ENCODE data around the gene COL24A1. TPM values are rescaled to one million over a fixed set of nuclear protein-coding genes. Genes with fewer than 3 reads are reported as not detected.

COL24A1 gene
- total RNA-seq, 1 donor from 2014 or later, result 3.7 TPM

DNA sequence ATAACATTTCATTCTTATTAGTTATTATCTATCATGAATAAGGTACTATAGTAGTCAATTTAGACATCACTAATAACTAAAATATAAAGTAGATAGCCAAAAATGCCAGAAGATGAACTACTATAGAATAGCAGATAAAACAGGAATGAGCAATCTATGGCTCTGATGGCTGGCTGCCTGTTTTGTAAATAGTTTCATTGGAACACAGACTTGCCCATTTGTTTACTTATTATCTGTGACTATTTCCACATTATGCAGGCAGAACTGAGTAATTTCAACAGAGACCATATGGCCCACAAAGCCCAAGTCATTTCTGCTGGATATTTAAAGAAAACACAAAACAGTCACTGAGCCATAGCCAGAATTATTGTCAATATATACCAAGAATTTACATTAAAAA is 222.1 kb downstream of the COL24A1 start:
- Histone ChIP-seq H3K9ac (ENCODE audit: low read depth in 1 of 3, low read length in 3 of 3) (no peak overlapping the region), H3K9me3 (ENCODE audit: control insufficient read depth in 3 of 3, low read length in 3 of 3) (no peaks in the 10 kb centered on the region), H3K4me3 (ENCODE audit: low read length in 3 of 3) (no peak overlapping the region), H3K27ac (ENCODE audit: low read depth, low read length) (no peak overlapping the region), H3K27me3 (ENCODE audit: control insufficient read depth in 3 of 3, insufficient read depth in 3 of 3, low read length in 3 of 3) (no peaks in the 10 kb centered on the region), H3K4me1 (ENCODE audit: control insufficient read depth in 3 of 3, insufficient read depth in 3 of 3, low read length in 3 of 3) (no peaks in the 10 kb centered on the region), H3K36me3 (ENCODE audit: control insufficient read depth in 3 of 3, insufficient read depth in 3 of 3, low read length in 3 of 3) (no peaks in the 10 kb centered on the region)

GRCh38 chr1:85933961-85934360 is 222.6 kb downstream of the COL24A1 start:
- Histone ChIP-seq H3K27me3 (ENCODE audit: control insufficient read depth in 3 of 3, insufficient read depth in 3 of 3, low read length in 3 of 3) (no peaks in the 10 kb centered on the region), H3K9ac (ENCODE audit: low read depth in 1 of 3, low read length in 3 of 3) (no peak overlapping the region), H3K27ac (ENCODE audit: low read depth, low read length) (no peak overlapping the region), H3K4me3 (ENCODE audit: low read length in 3 of 3) (no peak overlapping the region), H3K36me3 (ENCODE audit: control insufficient read depth in 3 of 3, insufficient read depth in 3 of 3, low read length in 3 of 3) (no peaks in the 10 kb centered on the region), H3K4me1 (ENCODE audit: control insufficient read depth in 3 of 3, insufficient read depth in 3 of 3, low read length in 3 of 3) (no peaks in the 10 kb centered on the region), H3K9me3 (ENCODE audit: control insufficient read depth in 3 of 3, low read length in 3 of 3) (no peaks in the 10 kb centered on the region)

GRCh38 chr1:85911742-85912141 is 244.8 kb downstream of the COL24A1 start:
- Histone ChIP-seq H3K4me3 (ENCODE audit: low read length in 3 of 3) (no peak overlapping the region), H3K4me1 (ENCODE audit: control insufficient read depth in 3 of 3, insufficient read depth in 3 of 3, low read length in 3 of 3) (no peaks in the 10 kb centered on the region), H3K27ac (ENCODE audit: low read depth, low read length) (no peak overlapping the region), H3K9ac (ENCODE audit: low read depth in 1 of 3, low read length in 3 of 3) (no peak overlapping the region), H3K27me3 (ENCODE audit: control insufficient read depth in 3 of 3, insufficient read depth in 3 of 3, low read length in 3 of 3) (no peaks in the 10 kb centered on the region), H3K36me3 (ENCODE audit: control insufficient read depth in 3 of 3, insufficient read depth in 3 of 3, low read length in 3 of 3) (no peaks in the 10 kb centered on the region), H3K9me3 (ENCODE audit: control insufficient read depth in 3 of 3, low read length in 3 of 3) (no peaks in the 10 kb centered on the region)

- H3K4me1 ChIP-seq (ENCODE audit: control insufficient read depth in 3 of 3, insufficient read depth in 3 of 3, low read length in 3 of 3), result no peaks in the 10 kb centered on the region
- no peak overlapping the region for H3K4me3 ChIP-seq (ENCODE audit: low read length in 3 of 3)
- H3K36me3 ChIP-seq (ENCODE audit: control insufficient read depth in 3 of 3, insufficient read depth in 3 of 3, low read length in 3 of 3), result no peaks in the 10 kb centered on the region
- H3K9ac ChIP-seq (ENCODE audit: low read depth in 1 of 3, low read length in 3 of 3), result no peak overlapping the region
- H3K27ac ChIP-seq (ENCODE audit: low read depth, low read length), result no peak overlapping the region
- no peaks in the 10 kb centered on the region for H3K9me3 ChIP-seq (ENCODE audit: control insufficient read depth in 3 of 3, low read length in 3 of 3)
- H3K27me3 ChIP-seq (ENCODE audit: control insufficient read depth in 3 of 3, insufficient read depth in 3 of 3, low read length in 3 of 3), result no peaks in the 10 kb centered on the region
These were observed 255.7 kb downstream of the COL24A1 start for GRCh38 chr1:85900921-85901320.

DNA sequence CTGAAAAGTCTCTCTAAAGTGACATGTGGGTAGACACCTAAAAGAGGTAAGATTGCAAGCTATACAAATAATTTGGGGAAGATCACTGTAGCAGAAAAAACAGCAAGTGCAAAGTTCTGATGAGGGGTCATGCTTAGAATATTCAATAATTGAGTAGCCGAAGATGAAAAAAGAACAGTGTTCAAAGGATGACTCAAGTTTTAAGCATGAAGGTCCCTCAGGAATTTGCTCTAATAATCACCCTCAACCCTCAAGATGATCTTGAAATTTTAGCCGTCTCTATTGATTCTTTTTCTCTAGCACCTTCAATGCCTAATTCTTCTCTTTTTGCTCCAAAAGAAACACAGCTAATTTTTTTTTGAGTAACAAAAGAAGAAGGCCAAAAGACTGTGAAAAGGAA is 257.7 kb downstream of the COL24A1 start:
- H3K9me3 ChIP-seq (ENCODE audit: control insufficient read depth in 3 of 3, low read length in 3 of 3), result no peaks in the 10 kb centered on the region
- H3K27ac ChIP-seq (ENCODE audit: low read depth, low read length), result no peak overlapping the region
- H3K36me3 ChIP-seq (ENCODE audit: control insufficient read depth in 3 of 3, insufficient read depth in 3 of 3, low read length in 3 of 3), result no peaks in the 10 kb centered on the region
- H3K27me3 ChIP-seq (ENCODE audit: control insufficient read depth in 3 of 3, insufficient read depth in 3 of 3, low read length in 3 of 3), result no peaks in the 10 kb centered on the region
- H3K9ac ChIP-seq (ENCODE audit: low read depth in 1 of 3, low read length in 3 of 3), result no peak overlapping the region
- no peaks in the 10 kb centered on the region for H3K4me1 ChIP-seq (ENCODE audit: control insufficient read depth in 3 of 3, insufficient read depth in 3 of 3, low read length in 3 of 3)
- H3K4me3 ChIP-seq (ENCODE audit: low read length in 3 of 3), result no peak overlapping the region

DNA sequence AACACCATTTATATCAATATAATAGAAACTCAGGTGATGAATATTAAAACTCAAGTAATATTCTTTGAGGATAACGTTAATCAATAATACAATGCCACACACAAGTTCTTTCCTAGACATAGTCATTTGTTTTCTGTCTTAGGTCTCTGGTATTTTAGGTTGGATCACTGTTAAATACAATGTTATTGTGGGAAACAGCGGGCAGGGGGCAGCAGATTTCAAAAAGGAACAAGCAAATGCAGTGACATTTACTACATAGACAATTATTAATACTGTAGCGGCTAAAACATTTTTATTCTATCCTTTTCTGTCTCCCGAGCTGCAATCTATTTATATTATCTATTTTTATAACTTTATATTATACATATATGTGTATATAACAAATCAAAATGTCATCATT is 261.9 kb downstream of the COL24A1 start:
- Histone ChIP-seq H3K36me3 (ENCODE audit: control insufficient read depth in 3 of 3, insufficient read depth in 3 of 3, low read length in 3 of 3) (no peaks in the 10 kb centered on the region), H3K4me3 (ENCODE audit: low read length in 3 of 3) (no peak overlapping the region), H3K4me1 (ENCODE audit: control insufficient read depth in 3 of 3, insufficient read depth in 3 of 3, low read length in 3 of 3) (no peaks in the 10 kb centered on the region), H3K9ac (ENCODE audit: low read depth in 1 of 3, low read length in 3 of 3) (no peak overlapping the region), H3K27me3 (ENCODE audit: control insufficient read depth in 3 of 3, insufficient read depth in 3 of 3, low read length in 3 of 3) (no peaks in the 10 kb centered on the region), H3K27ac (ENCODE audit: low read depth, low read length) (no peak overlapping the region), H3K9me3 (ENCODE audit: control insufficient read depth in 3 of 3, low read length in 3 of 3) (no peaks in the 10 kb centered on the region)

DNA sequence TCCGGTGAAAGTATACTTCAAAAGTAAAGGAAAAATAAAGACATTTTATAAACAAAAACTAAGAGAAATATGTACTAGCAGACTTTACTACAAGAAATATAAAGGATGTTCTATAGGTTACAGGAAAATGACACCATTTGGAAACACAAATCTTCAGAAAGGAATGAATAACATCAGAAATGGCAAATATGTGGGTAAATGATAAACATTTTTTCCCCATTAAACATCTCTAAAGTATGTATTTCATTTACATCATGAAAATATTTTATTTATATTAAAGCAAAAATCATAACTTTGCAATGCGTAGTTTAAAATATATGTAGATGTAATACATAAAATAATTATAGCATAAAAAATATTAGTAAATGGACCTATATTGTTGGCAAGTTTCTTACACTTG is 264.2 kb downstream of the COL24A1 start:
- Histone ChIP-seq H3K27ac (ENCODE audit: low read depth, low read length) (no peak overlapping the region), H3K4me3 (ENCODE audit: low read length in 3 of 3) (no peak overlapping the region), H3K4me1 (ENCODE audit: control insufficient read depth in 3 of 3, insufficient read depth in 3 of 3, low read length in 3 of 3) (no peaks in the 10 kb centered on the region), H3K27me3 (ENCODE audit: control insufficient read depth in 3 of 3, insufficient read depth in 3 of 3, low read length in 3 of 3) (no peaks in the 10 kb centered on the region), H3K9ac (ENCODE audit: low read depth in 1 of 3, low read length in 3 of 3) (no peak overlapping the region), H3K9me3 (ENCODE audit: control insufficient read depth in 3 of 3, low read length in 3 of 3) (no peaks in the 10 kb centered on the region), H3K36me3 (ENCODE audit: control insufficient read depth in 3 of 3, insufficient read depth in 3 of 3, low read length in 3 of 3) (no peaks in the 10 kb centered on the region)

- H3K9ac ChIP-seq (ENCODE audit: low read depth in 1 of 3, low read length in 3 of 3), result no peak overlapping the region
- no peaks in the 10 kb centered on the region for H3K4me1 ChIP-seq (ENCODE audit: control insufficient read depth in 3 of 3, insufficient read depth in 3 of 3, low read length in 3 of 3)
- no peak overlapping the region for H3K4me3 ChIP-seq (ENCODE audit: low read length in 3 of 3)
- H3K27me3 ChIP-seq (ENCODE audit: control insufficient read depth in 3 of 3, insufficient read depth in 3 of 3, low read length in 3 of 3), result no peaks in the 10 kb centered on the region
- H3K36me3 ChIP-seq (ENCODE audit: control insufficient read depth in 3 of 3, insufficient read depth in 3 of 3, low read length in 3 of 3), result no peaks in the 10 kb centered on the region
- H3K9me3 ChIP-seq (ENCODE audit: control insufficient read depth in 3 of 3, low read length in 3 of 3), result no peaks in the 10 kb centered on the region
- H3K27ac ChIP-seq (ENCODE audit: low read depth, low read length), result no peak overlapping the region
These were observed 266.7 kb downstream of the COL24A1 start for GRCh38 chr1:85889870-85890269.

DNA sequence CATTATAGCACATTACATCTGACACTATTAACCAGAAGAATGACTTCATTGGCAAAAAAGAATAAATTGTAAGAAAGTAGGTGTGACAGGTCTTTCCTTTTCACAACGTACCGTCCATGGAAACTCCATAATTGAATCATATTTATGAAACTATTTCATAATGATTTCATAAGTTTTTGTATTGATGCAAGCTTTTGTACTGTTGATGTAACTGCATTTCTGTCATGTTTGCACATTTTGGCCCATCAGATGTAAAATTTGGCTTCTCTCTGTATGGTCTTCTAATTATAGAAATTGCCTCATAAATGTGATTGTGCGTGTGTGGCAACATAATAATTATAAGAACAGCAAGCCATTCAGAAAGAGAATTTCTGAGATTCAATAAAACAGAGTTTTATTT is 267.7 kb downstream of the COL24A1 start:
- Histone ChIP-seq H3K4me3 (ENCODE audit: low read length in 3 of 3) (no peak overlapping the region), H3K36me3 (ENCODE audit: control insufficient read depth in 3 of 3, insufficient read depth in 3 of 3, low read length in 3 of 3) (no peaks in the 10 kb centered on the region), H3K4me1 (ENCODE audit: control insufficient read depth in 3 of 3, insufficient read depth in 3 of 3, low read length in 3 of 3) (no peaks in the 10 kb centered on the region), H3K27ac (ENCODE audit: low read depth, low read length) (no peak overlapping the region), H3K9me3 (ENCODE audit: control insufficient read depth in 3 of 3, low read length in 3 of 3) (no peaks in the 10 kb centered on the region), H3K9ac (ENCODE audit: low read depth in 1 of 3, low read length in 3 of 3) (no peak overlapping the region), H3K27me3 (ENCODE audit: control insufficient read depth in 3 of 3, insufficient read depth in 3 of 3, low read length in 3 of 3) (no peaks in the 10 kb centered on the region)

GRCh38 chr1:85884372-85885035 is 272.1 kb downstream of the COL24A1 start:
- Histone ChIP-seq H3K4me3 (ENCODE audit: low read length in 3 of 3) (no peak overlapping the region), H3K9me3 (ENCODE audit: control insufficient read depth in 3 of 3, low read length in 3 of 3) (no peaks in the 10 kb centered on the region), H3K27ac (ENCODE audit: low read depth, low read length) (no peak overlapping the region), H3K4me1 (ENCODE audit: control insufficient read depth in 3 of 3, insufficient read depth in 3 of 3, low read length in 3 of 3) (no peaks in the 10 kb centered on the region), H3K9ac (ENCODE audit: low read depth in 1 of 3, low read length in 3 of 3) (no peak overlapping the region), H3K36me3 (ENCODE audit: control insufficient read depth in 3 of 3, insufficient read depth in 3 of 3, low read length in 3 of 3) (no peaks in the 10 kb centered on the region), H3K27me3 (ENCODE audit: control insufficient read depth in 3 of 3, insufficient read depth in 3 of 3, low read length in 3 of 3) (no peaks in the 10 kb centered on the region)
